Mucosa of rectum (tissue), 2 donors: ENCODE measurements around the gene MTSS2.
A peak's percentile ranks its signal among the peaks of the same experiment; 100 is the strongest.

Experiments used
- H3K27ac ChIP-seq, 2 donors: one replicate each; pipeline ENCODE4 v1.7.0; 2013; ENCODE audit warnings: inconsistent platforms in 2 of 2, low read depth in 2 of 2, low read length in 2 of 2
- H3K27me3 ChIP-seq, 2 donors: one replicate each; pipeline ENCODE4 v1.7.0; 2013; ENCODE audit warnings: low read length in 2 of 2; ENCODE audit not compliant: control insufficient read depth in 2 of 2, insufficient read depth in 2 of 2
- H3K36me3 ChIP-seq, 2 donors: one replicate each; pipeline ENCODE4 v1.7.0; 2013; ENCODE audit warnings: low read length in 2 of 2; ENCODE audit not compliant: control insufficient read depth in 2 of 2, insufficient read depth in 2 of 2
- H3K4me1 ChIP-seq, 2 donors: one replicate each; pipeline ENCODE4 v1.7.0; 2013; ENCODE audit warnings: low read length in 2 of 2, mild to moderate bottlenecking in 1 of 2; ENCODE audit not compliant: control insufficient read depth in 2 of 2, insufficient read depth in 2 of 2
- H3K4me3 ChIP-seq, 2 donors: one replicate each; pipeline ENCODE4 v1.7.0; 2013; ENCODE audit warnings: low read length in 2 of 2
- H3K9ac ChIP-seq, 2 donors: one replicate each; pipeline ENCODE4 v1.7.0; 2013; ENCODE audit warnings: low read length in 2 of 2, low read depth in 1 of 2, mild to moderate bottlenecking in 1 of 2
- H3K9me3 ChIP-seq, 2 donors: one replicate each; pipeline ENCODE4 v1.7.0; 2013; ENCODE audit warnings: low read length in 2 of 2; ENCODE audit not compliant: control insufficient read depth in 2 of 2
- donor health status: healthy.
- donor health status: Normal muscosa, but diverticular disease.

MTSS2 gene

GRCh38 chr16:70714581-70715054 is 28.8 kb upstream of the MTSS2 start:
- Histone ChIP-seq H3K27me3 (no peaks in the 10 kb centered on the region), H3K9ac (no peak overlapping the region), H3K4me1 (peaks cover 2 to 5% of the 10 kb centered on the region in 2 donors), H3K4me3 (no peak overlapping the region), H3K9me3 (no peaks in the 10 kb centered on the region), H3K36me3 (peaks cover 3 to 7% of the 10 kb centered on the region in 2 donors), H3K27ac (peak overlapping the region; percentile 41 to 66)

GRCh38 chr16:70713824-70714223 is 28.0 kb upstream of the MTSS2 start:
- H3K9me3 ChIP-seq: no peaks in the 10 kb centered on the region
- no peak overlapping the region for H3K9ac ChIP-seq
- no peaks in the 10 kb centered on the region for H3K27me3 ChIP-seq
- H3K36me3 ChIP-seq: peaks cover 0 to 4% of the 10 kb centered on the region in 2 donors
- H3K4me1 ChIP-seq: peaks cover 2 to 5% of the 10 kb centered on the region in 2 donors
- peak overlapping the region in 1 of 2 donors; percentile 66 for H3K27ac ChIP-seq
- no peak overlapping the region for H3K4me3 ChIP-seq

GRCh38 chr16:70713342-70713741 is 27.5 kb upstream of the MTSS2 start:
- Histone ChIP-seq H3K9ac (no peak overlapping the region), H3K4me1 (peaks cover 2 to 5% of the 10 kb centered on the region in 2 donors), H3K36me3 (peaks cover 0 to 2% of the 10 kb centered on the region in 2 donors), H3K27me3 (no peaks in the 10 kb centered on the region), H3K4me3 (no peak overlapping the region), H3K9me3 (no peaks in the 10 kb centered on the region), H3K27ac (no peak overlapping the region)

DNA sequence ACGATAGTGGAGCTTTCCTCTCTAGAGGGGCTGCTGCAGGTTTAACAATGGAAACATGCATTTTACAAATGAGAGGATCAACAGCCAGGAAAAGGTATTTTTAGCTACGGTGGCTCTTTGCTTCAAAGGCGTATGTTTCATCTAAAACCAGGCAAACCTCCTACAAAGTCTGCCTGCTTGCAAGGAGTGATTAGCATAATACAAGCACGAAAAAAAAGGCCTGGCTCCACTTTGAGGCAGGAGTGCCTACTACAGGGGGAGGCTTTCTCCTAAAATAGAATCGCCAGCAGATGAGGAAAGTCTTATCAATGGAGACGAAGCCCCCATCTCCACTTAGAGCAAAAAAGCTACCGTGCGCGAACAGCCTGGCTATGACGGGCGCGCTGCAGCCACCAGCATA is 27.1 kb upstream of the MTSS2 start:
- H3K9ac ChIP-seq: no peak overlapping the region
- H3K27me3 ChIP-seq: no peaks in the 10 kb centered on the region
- no peaks in the 10 kb centered on the region for H3K9me3 ChIP-seq
- H3K4me1 ChIP-seq: peaks cover 2 to 5% of the 10 kb centered on the region in 2 donors
- H3K4me3 ChIP-seq: no peak overlapping the region
- H3K36me3 ChIP-seq: peaks cover 0 to 2% of the 10 kb centered on the region in 2 donors
- H3K27ac ChIP-seq: no peak overlapping the region

GRCh38 chr16:70712359-70712758 is 26.5 kb upstream of the MTSS2 start:
- Histone ChIP-seq H3K4me3 (no peak overlapping the region), H3K27me3 (no peaks in the 10 kb centered on the region), H3K27ac (no peak overlapping the region), H3K4me1 (peaks cover 2 to 5% of the 10 kb centered on the region in 2 donors), H3K9me3 (no peaks in the 10 kb centered on the region), H3K36me3 (peaks cover 0 to 2% of the 10 kb centered on the region in 2 donors), H3K9ac (no peak overlapping the region)

DNA sequence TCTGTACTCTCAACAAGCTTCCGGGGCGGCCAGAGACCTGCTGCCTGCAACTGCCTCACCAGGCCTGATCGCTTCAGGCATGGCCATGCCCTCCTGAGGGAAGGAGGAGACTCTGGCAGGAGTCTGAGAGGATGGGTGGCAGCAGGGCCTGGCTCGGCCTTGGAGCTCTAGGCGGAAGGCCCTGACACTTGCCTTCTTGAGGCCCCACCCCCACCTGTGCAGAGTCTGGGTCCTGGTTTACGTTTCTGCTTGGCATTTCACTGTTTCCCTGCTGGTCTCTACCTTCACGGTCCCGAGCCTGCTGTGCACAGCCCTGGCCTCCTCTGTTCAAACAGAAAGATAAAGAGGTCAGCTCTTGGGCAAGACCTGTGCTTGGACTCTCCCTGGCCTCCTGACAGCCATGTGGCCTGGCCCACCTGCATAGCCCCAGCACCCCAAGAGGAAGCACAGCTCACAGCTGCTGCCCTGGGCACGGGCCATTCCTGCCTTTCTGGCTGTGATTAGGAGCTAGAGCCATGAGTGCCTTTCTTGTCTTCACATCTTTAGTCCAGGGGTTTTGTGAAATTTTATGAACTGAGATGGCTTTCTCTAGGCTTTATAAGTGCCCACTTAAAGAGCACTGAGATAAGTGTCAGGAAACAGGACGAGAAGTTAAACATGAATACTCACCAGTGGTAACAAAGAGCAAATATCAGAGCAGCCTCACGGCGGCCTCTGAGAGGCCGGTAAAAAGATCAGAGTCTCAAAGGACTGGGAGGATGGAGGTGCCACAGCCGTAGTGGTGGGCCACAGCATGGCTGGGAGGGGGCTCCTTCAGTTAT is 25.6 kb upstream of the MTSS2 start:
- H3K9ac ChIP-seq: no peak overlapping the region
- peaks cover 0 to 2% of the 10 kb centered on the region in 2 donors for H3K36me3 ChIP-seq
- no peaks in the 10 kb centered on the region for H3K27me3 ChIP-seq
- no peak overlapping the region for H3K4me3 ChIP-seq
- no peaks in the 10 kb centered on the region for H3K9me3 ChIP-seq
- H3K4me1 ChIP-seq: peaks cover 2 to 12% of the 10 kb centered on the region in 2 donors
- no peak overlapping the region for H3K27ac ChIP-seq

GRCh38 chr16:70710422-70711210 is 24.8 kb upstream of the MTSS2 start:
- peaks cover 2 to 12% of the 10 kb centered on the region in 2 donors for H3K4me1 ChIP-seq
- no peak overlapping the region for H3K27ac ChIP-seq
- no peak overlapping the region for H3K9ac ChIP-seq

DNA sequence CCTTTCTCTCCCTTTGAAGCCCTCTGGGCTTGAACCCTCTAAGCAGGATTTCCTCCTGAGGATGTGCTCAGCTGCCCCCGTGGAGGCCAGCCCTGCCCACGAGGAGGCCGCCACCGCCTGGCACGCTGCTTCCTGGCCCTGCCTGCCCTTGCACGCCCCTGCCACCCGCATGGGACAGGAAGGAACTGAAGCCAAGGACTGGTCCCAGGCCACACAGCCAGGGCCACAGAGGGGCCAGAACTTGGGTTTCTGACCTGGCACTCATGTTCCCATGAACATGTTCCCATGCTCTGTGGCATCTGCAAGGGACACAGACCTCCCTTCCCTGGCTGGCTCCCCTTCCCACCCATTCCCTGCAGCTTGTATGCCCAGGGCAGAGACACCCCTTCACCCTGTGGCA is 24.1 kb upstream of the MTSS2 start:
- Histone ChIP-seq H3K36me3 (peaks cover 0 to 2% of the 10 kb centered on the region in 2 donors), H3K9me3 (no peaks in the 10 kb centered on the region), H3K27me3 (no peaks in the 10 kb centered on the region), H3K27ac (no peak overlapping the region), H3K4me3 (no peak overlapping the region), H3K9ac (no peak overlapping the region), H3K4me1 (peaks cover 2 to 10% of the 10 kb centered on the region in 2 donors)

More at GRCh38 chr16:70710422-70711210, 24.8 kb upstream of the MTSS2 start:
- H3K27me3 ChIP-seq: no peaks in the 10 kb centered on the region
- H3K36me3 ChIP-seq: peaks cover 0 to 2% of the 10 kb centered on the region in 2 donors
- H3K9me3 ChIP-seq: no peaks in the 10 kb centered on the region
- no peak overlapping the region for H3K4me3 ChIP-seq

DNA sequence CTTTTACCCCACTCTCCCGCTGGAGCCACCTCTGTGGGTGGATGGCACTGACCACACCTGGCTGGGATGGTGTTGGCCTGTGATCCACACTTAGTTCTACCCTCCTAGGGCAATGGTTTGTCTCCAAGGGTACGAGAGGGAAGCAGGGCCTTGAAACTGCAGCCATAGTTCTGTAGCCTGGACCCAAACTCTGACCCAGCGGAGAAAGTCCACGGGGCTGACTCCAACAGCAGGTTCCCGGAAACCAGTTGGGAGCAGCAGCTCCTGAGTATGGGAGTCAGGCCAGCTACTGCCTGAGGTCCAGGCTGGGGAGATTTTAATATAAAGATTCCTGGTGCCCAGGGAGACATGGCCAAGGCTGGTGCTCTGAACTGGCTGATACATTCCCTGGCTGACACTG is 23.6 kb upstream of the MTSS2 start:
- H3K27ac ChIP-seq: no peak overlapping the region
- H3K9me3 ChIP-seq: no peaks in the 10 kb centered on the region
- no peaks in the 10 kb centered on the region for H3K27me3 ChIP-seq
- H3K4me3 ChIP-seq: no peak overlapping the region
- no peak overlapping the region for H3K9ac ChIP-seq
- H3K4me1 ChIP-seq: peaks cover 0 to 8% of the 10 kb centered on the region in 2 donors
- H3K36me3 ChIP-seq: peaks cover 0 to 2% of the 10 kb centered on the region in 2 donors
